ENCODE results near the gene RGL3.

DNA sequence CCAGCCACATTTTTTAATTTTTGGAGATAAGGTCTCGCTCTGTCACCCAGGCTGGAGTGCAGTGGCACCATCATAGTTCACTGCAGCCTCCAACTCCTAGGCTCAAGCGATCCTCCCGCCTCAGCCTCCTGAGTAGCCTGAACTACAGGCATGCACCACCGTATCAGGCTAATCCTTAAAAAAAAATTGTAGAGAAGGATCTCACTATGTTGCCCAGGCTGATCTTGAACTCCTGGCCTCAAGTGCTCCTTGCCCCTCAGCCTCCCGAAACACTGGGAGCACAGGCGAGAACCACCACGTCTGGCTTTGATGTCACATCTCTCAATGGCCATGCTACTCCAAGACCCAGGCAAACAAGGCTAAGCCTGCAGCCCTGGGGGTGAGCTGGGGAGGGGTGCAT lies 37.5 kb upstream of the RGL3 start:
- TF ChIP-seq, protein P1, sequence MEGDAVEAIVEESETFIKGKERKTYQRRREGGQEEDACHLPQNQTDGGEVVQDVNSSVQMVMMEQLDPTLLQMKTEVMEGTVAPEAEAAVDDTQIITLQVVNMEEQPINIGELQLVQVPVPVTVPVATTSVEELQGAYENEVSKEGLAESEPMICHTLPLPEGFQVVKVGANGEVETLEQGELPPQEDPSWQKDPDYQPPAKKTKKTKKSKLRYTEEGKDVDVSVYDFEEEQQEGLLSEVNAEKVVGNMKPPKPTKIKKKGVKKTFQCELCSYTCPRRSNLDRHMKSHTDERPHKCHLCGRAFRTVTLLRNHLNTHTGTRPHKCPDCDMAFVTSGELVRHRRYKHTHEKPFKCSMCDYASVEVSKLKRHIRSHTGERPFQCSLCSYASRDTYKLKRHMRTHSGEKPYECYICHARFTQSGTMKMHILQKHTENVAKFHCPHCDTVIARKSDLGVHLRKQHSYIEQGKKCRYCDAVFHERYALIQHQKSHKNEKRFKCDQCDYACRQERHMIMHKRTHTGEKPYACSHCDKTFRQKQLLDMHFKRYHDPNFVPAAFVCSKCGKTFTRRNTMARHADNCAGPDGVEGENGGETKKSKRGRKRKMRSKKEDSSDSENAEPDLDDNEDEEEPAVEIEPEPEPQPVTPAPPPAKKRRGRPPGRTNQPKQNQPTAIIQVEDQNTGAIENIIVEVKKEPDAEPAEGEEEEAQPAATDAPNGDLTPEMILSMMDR (conservative IDR thresholded peaks at IDR 0.05): no peak
- TF ChIP-seq EZH2 (IDR thresholded peaks at IDR 0.05; ENCODE audit: low read depth): no peak

Data from PC-9 (cell line).